IMR-90 (cell line): ENCODE measurements around the gene GLIS1. TPM values are rescaled to one million over a fixed set of nuclear protein-coding genes. Genes with fewer than 3 reads are reported as not detected.

Source experiments
- ATAC-seq: fragments of 200-7000 bp; cut with Tn5 transposase; 2 replicates; pipeline ENCODE4 v1.9.1; 2020; ENCODE audit warnings: low read depth, mild to moderate bottlenecking, moderate library complexity
- BruUV-seq: library from RNA; stranded (reverse); fragments of 400-500 nt; replicated peaks from 2 replicates; lab custom pipeline; 2021; lab: Mats Ljungman, UMichigan
- CTCF ChIA-PET: fragments of 300-600 bp; formaldehyde crosslinking; extraction: SDS; loops from one replicate; lab custom pipeline; 2021; ENCODE audit warnings: antibody characterized with exemption; lab: Yijun Ruan, JAX
- POLR2A ChIA-PET: fragments of 300-600 bp; sonication (Branson Sonifier 250); formaldehyde crosslinking; loops from one replicate; lab custom pipeline; 2022; ENCODE audit warnings: antibody characterized with exemption; ENCODE audit not compliant: unreplicated experiment; lab: Charles Lee
- DNase-seq: peaks from one replicate; pipeline ENCODE4 v3.0.0; 2013
- H2AFZ ChIP-seq: replicated peaks from 2 replicates; pipeline ENCODE3; 2013; ENCODE audit warnings: low read length, mild to moderate bottlenecking; ENCODE audit not compliant: poor library complexity
- H2AK5ac ChIP-seq: 2 replicates; pipeline ENCODE4 v1.6.1; 2013; ENCODE audit warnings: low read depth, low read length, inconsistent platforms
- H2AK9ac ChIP-seq: replicated peaks from 2 replicates; pipeline ENCODE3; 2013; ENCODE audit warnings: mild to moderate bottlenecking, low read depth, low read length, moderate library complexity; ENCODE audit not compliant: poor library complexity
- H2BK120ac ChIP-seq: 2 replicates; pipeline ENCODE4 v1.6.1; 2013; ENCODE audit warnings: low read depth, low read length, inconsistent platforms
- H2BK15ac ChIP-seq: 3 replicates; pipeline ENCODE4 v1.6.1; 2013; ENCODE audit warnings: low read depth, low read length, inconsistent platforms
- H2BK20ac ChIP-seq: 2 replicates; pipeline ENCODE4 v1.6.1; 2013; ENCODE audit warnings: low read depth, mild to moderate bottlenecking, inconsistent platforms, low read length, moderate library complexity
- H2BK5ac ChIP-seq: 2 replicates; pipeline ENCODE4 v1.6.1; 2013; ENCODE audit warnings: mild to moderate bottlenecking, low read depth, low read length, inconsistent platforms; ENCODE audit not compliant: poor library complexity, severe bottlenecking
- H3K14ac ChIP-seq: replicated peaks from 2 replicates; pipeline ENCODE4 v1.6.1; 2013; ENCODE audit warnings: low read depth, low read length, inconsistent platforms
- H3K18ac ChIP-seq: 2 replicates; pipeline ENCODE4 v1.6.1; 2013; ENCODE audit warnings: low read depth, low read length, control low read depth
- H3K23ac ChIP-seq: 2 replicates; pipeline ENCODE4 v1.6.1; 2013; ENCODE audit warnings: low read depth, low read length, inconsistent platforms
- H3K27ac ChIP-seq: 2 replicates; pipeline ENCODE4 v1.5.1; 2013; ENCODE audit warnings: mild to moderate bottlenecking, control low read depth, low read length; ENCODE audit not compliant: insufficient read depth
- H3K27me3 ChIP-seq: 2 replicates; pipeline ENCODE4 v1.6.1; 2013; ENCODE audit warnings: low read length; ENCODE audit not compliant: control insufficient read depth, insufficient read depth
- H3K36me3 ChIP-seq: 2 replicates; pipeline ENCODE4 v1.6.1; 2013; ENCODE audit warnings: low read length, mixed read lengths; ENCODE audit not compliant: control insufficient read depth, insufficient read depth
- H3K4ac ChIP-seq: 2 replicates; pipeline ENCODE4 v1.6.1; 2013; ENCODE audit warnings: low read depth, low read length, inconsistent platforms
- H3K4me1 ChIP-seq: 2 replicates; pipeline ENCODE4 v1.6.1; 2013; ENCODE audit warnings: low read length, mixed read lengths; ENCODE audit not compliant: control insufficient read depth, insufficient read depth
- H3K4me2 ChIP-seq: 2 replicates; pipeline ENCODE4 v1.6.1; 2013; ENCODE audit warnings: low read depth, mild to moderate bottlenecking, control low read depth, low read length, moderate library complexity
- H3K4me3 ChIP-seq: 2 replicates; pipeline ENCODE4 v1.5.1; 2013; ENCODE audit warnings: low read depth, mild to moderate bottlenecking, control low read depth, low read length, moderate library complexity; ENCODE audit not compliant: insufficient read depth
- H3K56ac ChIP-seq: 2 replicates; pipeline ENCODE4 v1.6.1; 2013; ENCODE audit warnings: low read length, inconsistent platforms; ENCODE audit not compliant: insufficient read depth; ENCODE audit errors: extremely low read depth
- H3K79me1 ChIP-seq, 2 experiments: 2 replicates each; pipeline ENCODE4 v1.6.1; 2013; ENCODE audit warnings: low read length in 2 of 2, inconsistent platforms in 1 of 2, low read depth in 1 of 2
- H3K9ac ChIP-seq: 2 replicates; pipeline ENCODE4 v1.6.1; 2013; ENCODE audit warnings: low read depth, low read length, control low read depth
- H3K9me1 ChIP-seq: 2 replicates; pipeline ENCODE4 v1.6.1; 2013; ENCODE audit warnings: low read length, inconsistent platforms; ENCODE audit not compliant: insufficient read depth
- H3K9me3 ChIP-seq: 2 replicates; pipeline ENCODE4 v1.6.1; 2013; ENCODE audit warnings: low read length; ENCODE audit not compliant: control insufficient read depth, insufficient read depth
- H4K20me1 ChIP-seq: 2 replicates; pipeline ENCODE4 v1.6.1; 2013; ENCODE audit warnings: low read length, inconsistent platforms; ENCODE audit not compliant: insufficient read depth
- H4K5ac ChIP-seq: 2 replicates; pipeline ENCODE4 v1.6.1; 2013; ENCODE audit warnings: mild to moderate bottlenecking, low read depth, low read length, control low read depth
- H4K8ac ChIP-seq, 2 experiments: 2 replicates each; pipeline ENCODE4 v1.6.1; 2013; ENCODE audit warnings: low read depth in 2 of 2, low read length in 2 of 2, control low read depth in 1 of 2, inconsistent platforms in 1 of 2
- H4K91ac ChIP-seq: 2 replicates; pipeline ENCODE4 v1.6.1; 2013; ENCODE audit warnings: low read depth, low read length, inconsistent platforms; ENCODE audit not compliant: insufficient read depth
- CEBPB ChIP-seq: IDR thresholded peaks from 2 replicates; pipeline ENCODE4 v1.6.1; 2012; ENCODE audit warnings: low read depth, low read length, improper control_type of control experiment
- CHD1 ChIP-seq: IDR thresholded peaks from 2 replicates; pipeline ENCODE4 v1.6.1; 2012; ENCODE audit warnings: low read depth, low read length, improper control_type of control experiment
- MAFK ChIP-seq: IDR thresholded peaks from 2 replicates; pipeline ENCODE4 v1.6.1; 2012; ENCODE audit warnings: low read depth, low read length, improper control_type of control experiment
- MAZ ChIP-seq: IDR thresholded peaks from 2 replicates; pipeline ENCODE4 v1.6.1; 2012; ENCODE audit warnings: low read depth, mild to moderate bottlenecking, low read length, improper control_type of control experiment, moderate library complexity, borderline replicate concordance
- MXI1 ChIP-seq: IDR thresholded peaks from 2 replicates; pipeline ENCODE4 v1.6.1; 2012; ENCODE audit warnings: low read depth, mild to moderate bottlenecking, low read length, moderate library complexity, borderline replicate concordance
- POLR2A ChIP-seq: IDR thresholded peaks from 2 replicates; pipeline ENCODE4 v1.6.1; 2012; ENCODE audit warnings: mild to moderate bottlenecking, low read depth, low read length
- RAD21 ChIP-seq: IDR thresholded peaks from 2 replicates; pipeline ENCODE4 v1.6.1; 2012; ENCODE audit warnings: low read length, improper control_type of control experiment
- SMC3 ChIP-seq: fragments of 150-350 bp; IDR thresholded peaks from 2 replicates; pipeline ENCODE4 v1.6.1; 2016; ENCODE audit warnings: low read depth, mild to moderate bottlenecking, antibody characterized with exemption, low read length, moderate library complexity
- WGBS, 2 experiments: methylation state at CpG; one replicate each; pipeline versions ENCODE4 v1.1.5 to v1.1.7; 2013; ENCODE audit warnings: missing lambda C conversion rate in 2 of 2; ENCODE audit not compliant: insufficient read length in 1 of 2; ENCODE audit errors: extremely low coverage in 2 of 2; 5-methylcytosine and 5-hydroxymethylcytosine counted together
- dilution Hi-C: fragments of 300-500 bp; cut with HindIII; formaldehyde crosslinking; loops from one replicate; pipeline ENCODE4 v1.14.3; 2018; ENCODE audit warnings: low sequenced_read_pairs; ENCODE audit not compliant: unreplicated experiment
- in situ Hi-C: fragments of 300-500 bp; cut with MboI; formaldehyde crosslinking; loops from 3 replicates; pipeline ENCODE4 v1.14.3; 2019; ENCODE audit warnings: low sequenced_read_pairs, inconsistent platforms, mixed read lengths
- intact Hi-C: fragments of 100-400 bp; cut with micrococcal nuclease; formaldehyde crosslinking; loops from 2 replicates; pipeline ENCODE4 v1.10.0; 2022
- polyA plus RNA-seq, 3 experiments: library from polyadenylated mRNA; depleted of rRNA; stranded (reverse); fragments of >200 nt; gene quantifications; 2 replicates each; pipeline ENCODE4 v1.2.3, GENCODE V29; 2012; ENCODE audit warnings: low replicate concordance in 1 of 3
- total RNA-seq: library from RNA; depleted of rRNA; stranded (reverse); fragments of >200 nt; gene quantifications from 2 replicates; pipeline ENCODE4 v1.2.3, GENCODE V29; 2012
- TF ChIP-seq, protein P1 (sequence below): conservative IDR thresholded peaks from 2 replicates; pipeline ENCODE4 v1.5.1; 2012; ENCODE audit warnings: mild to moderate bottlenecking, low read depth, low read length, improper control_type of control experiment

GLIS1 gene
- total and polyA plus RNA-seq, 2 of the 4 experiments (the other 2 are of a cell fraction): 0.18 to 2.3 TPM

DNA sequence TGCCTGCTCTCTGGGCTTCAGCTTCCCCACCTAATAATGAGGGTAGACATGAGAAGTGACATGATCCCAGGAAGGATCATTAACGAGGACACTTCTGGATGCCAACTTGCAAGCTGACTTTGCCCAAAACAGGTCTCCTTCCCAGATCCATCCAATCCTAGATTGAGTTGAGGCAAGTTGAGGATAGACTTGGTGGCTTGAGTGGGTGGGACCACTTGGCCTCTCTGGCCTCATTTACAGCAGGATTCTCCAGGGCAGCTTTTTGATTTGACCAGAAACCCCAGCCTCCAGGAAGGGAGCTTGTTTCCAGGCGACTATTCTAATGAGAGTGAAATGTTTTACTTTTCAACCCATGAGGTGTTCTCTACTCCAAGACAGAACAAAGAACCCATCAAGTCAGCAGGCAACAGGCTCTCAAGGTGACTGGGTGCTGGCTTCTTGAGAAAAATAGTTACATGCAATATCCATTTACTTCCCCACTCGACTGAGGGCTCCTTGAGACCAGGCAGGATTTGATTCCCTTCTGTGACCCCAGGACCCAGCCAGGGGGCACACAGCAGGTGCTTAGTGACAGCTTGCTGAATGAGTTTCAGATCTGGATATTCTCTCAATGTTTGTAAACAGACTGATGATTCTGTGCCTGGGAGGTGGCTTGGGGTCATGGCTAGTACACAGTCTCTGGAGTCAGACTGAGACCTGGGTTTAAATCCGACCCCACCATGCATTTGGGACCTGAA is 151.5 kb downstream of the GLIS1 start:
- DNase-seq: no peak
- BruUV-seq: no TSS peak
- H4K91ac ChIP-seq: no peak overlapping the region
- H2BK15ac ChIP-seq: no peak overlapping the region
- POLR2A ChIA-PET: no interaction called here
- no peak overlapping the region for H3K27ac ChIP-seq
- H2AFZ ChIP-seq: no peak overlapping the region
- 83% methylated on average over 1 of the region's 4 CpGs; no CpG with 5 or more reads in 1 of the 2 experiments for WGBS, 2 experiments
- dilution Hi-C loops: no loop called here
- H2BK120ac ChIP-seq: no peak overlapping the region
- in situ Hi-C loops: no loop called here
- H4K5ac ChIP-seq: no peak overlapping the region
- H3K27me3 ChIP-seq: peaks cover 2% of the 10 kb centered on the region; the same call in 1 of the 2 replicates
- H3K9me3 ChIP-seq: no peaks in the 10 kb centered on the region
- intact Hi-C loops: no loop called here
- no peak overlapping the region for H3K9ac ChIP-seq
- H2BK20ac ChIP-seq: no peak overlapping the region
- H2AK9ac ChIP-seq: no peak overlapping the region
- CTCF ChIA-PET: no interaction called here
- no peak overlapping the region for H4K8ac ChIP-seq
- no peaks in the 10 kb centered on the region for H3K36me3 ChIP-seq
- no peak overlapping the region for H3K56ac ChIP-seq
- H3K79me1 ChIP-seq: no peaks in the 10 kb centered on the region
- H3K4me1 ChIP-seq: peaks cover 5% of the 10 kb centered on the region; the same call in 1 of the 2 replicates
- no peak overlapping the region for H3K4ac ChIP-seq
- peaks cover 2% of the 10 kb centered on the region; the same call in 1 of the 2 replicates for H4K20me1 ChIP-seq
- H2BK5ac ChIP-seq: no peak overlapping the region
- H3K9me1 ChIP-seq: peaks cover 15% of the 10 kb centered on the region; the same call in 1 of the 2 replicates
- H3K14ac ChIP-seq: no peak overlapping the region
- H3K23ac ChIP-seq: no peak overlapping the region
- H3K4me2 ChIP-seq: no peak overlapping the region
- ATAC-seq: no peak
- no peak overlapping the region for H2AK5ac ChIP-seq
- H3K18ac ChIP-seq: no peak overlapping the region
- H3K4me3 ChIP-seq: no peak overlapping the region
- TF ChIP-seq MAZ (no peak), CEBPB (no peak), CHD1 (no peak), SMC3 (no peak), MXI1 (no peak), MAFK (no peak), POLR2A (no peak), RAD21 (no peak)
- TF ChIP-seq, protein P1, sequence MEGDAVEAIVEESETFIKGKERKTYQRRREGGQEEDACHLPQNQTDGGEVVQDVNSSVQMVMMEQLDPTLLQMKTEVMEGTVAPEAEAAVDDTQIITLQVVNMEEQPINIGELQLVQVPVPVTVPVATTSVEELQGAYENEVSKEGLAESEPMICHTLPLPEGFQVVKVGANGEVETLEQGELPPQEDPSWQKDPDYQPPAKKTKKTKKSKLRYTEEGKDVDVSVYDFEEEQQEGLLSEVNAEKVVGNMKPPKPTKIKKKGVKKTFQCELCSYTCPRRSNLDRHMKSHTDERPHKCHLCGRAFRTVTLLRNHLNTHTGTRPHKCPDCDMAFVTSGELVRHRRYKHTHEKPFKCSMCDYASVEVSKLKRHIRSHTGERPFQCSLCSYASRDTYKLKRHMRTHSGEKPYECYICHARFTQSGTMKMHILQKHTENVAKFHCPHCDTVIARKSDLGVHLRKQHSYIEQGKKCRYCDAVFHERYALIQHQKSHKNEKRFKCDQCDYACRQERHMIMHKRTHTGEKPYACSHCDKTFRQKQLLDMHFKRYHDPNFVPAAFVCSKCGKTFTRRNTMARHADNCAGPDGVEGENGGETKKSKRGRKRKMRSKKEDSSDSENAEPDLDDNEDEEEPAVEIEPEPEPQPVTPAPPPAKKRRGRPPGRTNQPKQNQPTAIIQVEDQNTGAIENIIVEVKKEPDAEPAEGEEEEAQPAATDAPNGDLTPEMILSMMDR: no peak
